Astrocyte (in vitro differentiated cells and primary cell): ENCODE data around the gene ADARB2. TPM values are rescaled to one million over a fixed set of nuclear protein-coding genes. Genes with fewer than 3 reads are reported as not detected.

Experiments used
- DNase-seq: peaks from one replicate; pipeline ENCODE4 v3.0.0-alpha.2; 2010; ENCODE audit warnings: low read depth
- FAIRE-seq: peaks from 2 replicates; lab custom pipeline; 2011; peaks lifted over from hg19 to GRCh38; lab: Jason Lieb, UNC
- H2AFZ ChIP-seq: 2 replicates; pipeline ENCODE4 v1.6.0; 2012; ENCODE audit warnings: low read depth, low read length, inconsistent platforms
- H3K27ac ChIP-seq: 2 replicates; pipeline ENCODE4 v1.5.1; 2011; ENCODE audit warnings: low read depth, low read length, inconsistent platforms
- H3K27me3 ChIP-seq: 2 replicates; pipeline ENCODE4 v1.6.0; 2011; ENCODE audit warnings: low read length, inconsistent platforms; ENCODE audit not compliant: insufficient read depth
- H3K36me3 ChIP-seq: 2 replicates; pipeline ENCODE4 v1.5.1; 2011; ENCODE audit warnings: low read length, inconsistent platforms; ENCODE audit not compliant: insufficient read depth
- H3K4me1 ChIP-seq: 2 replicates; pipeline ENCODE4 v1.5.1; 2011; ENCODE audit warnings: low read length, inconsistent platforms; ENCODE audit not compliant: insufficient read depth
- H3K4me2 ChIP-seq: 2 replicates; pipeline ENCODE4 v1.6.0; 2012; ENCODE audit warnings: low read length, inconsistent platforms
- H3K4me3 ChIP-seq: 2 replicates; pipeline ENCODE4 v1.5.1; 2011; ENCODE audit warnings: low read depth, mild to moderate bottlenecking, low read length, inconsistent platforms; ENCODE audit not compliant: insufficient read depth
- H3K79me2 ChIP-seq: 2 replicates; pipeline ENCODE4 v1.6.0; 2012; ENCODE audit warnings: mild to moderate bottlenecking, low read length, inconsistent platforms; ENCODE audit not compliant: insufficient read depth
- H3K9ac ChIP-seq: 2 replicates; pipeline ENCODE4 v1.6.0; 2012; ENCODE audit warnings: mild to moderate bottlenecking, low read length, inconsistent platforms
- H3K9me3 ChIP-seq: 2 replicates; pipeline ENCODE4 v1.5.1; 2012; ENCODE audit warnings: low read depth, mild to moderate bottlenecking, low read length, inconsistent platforms; ENCODE audit not compliant: insufficient read depth
- H4K20me1 ChIP-seq: 2 replicates; pipeline ENCODE4 v1.6.0; 2012; ENCODE audit warnings: low read length, inconsistent platforms; ENCODE audit not compliant: insufficient read depth
- H3K27ac Mint-ChIP-seq: one replicate; pipeline ENCODE4 v1.8.0; 2021; ENCODE audit warnings: mild to moderate bottlenecking, mixed read lengths; ENCODE audit not compliant: unreplicated experiment
- H3K27me3 Mint-ChIP-seq: one replicate; pipeline ENCODE4 v1.8.0; 2021; ENCODE audit warnings: low read depth, mixed read lengths; ENCODE audit not compliant: unreplicated experiment
- H3K36me3 Mint-ChIP-seq: one replicate; pipeline ENCODE4 v1.8.0; 2021; ENCODE audit warnings: low read depth, mixed read lengths; ENCODE audit not compliant: unreplicated experiment
- H3K4me1 Mint-ChIP-seq: one replicate; pipeline ENCODE4 v1.8.0; 2021; ENCODE audit warnings: low read depth, mixed read lengths; ENCODE audit not compliant: unreplicated experiment
- H3K4me3 Mint-ChIP-seq: one replicate; pipeline ENCODE4 v1.8.0; 2021; ENCODE audit warnings: mild to moderate bottlenecking, moderate library complexity, mixed read lengths; ENCODE audit not compliant: unreplicated experiment
- H3K9me3 Mint-ChIP-seq: one replicate; pipeline ENCODE4 v1.8.0; 2021; ENCODE audit warnings: mild to moderate bottlenecking, mixed read lengths; ENCODE audit not compliant: unreplicated experiment
- CTCF ChIP-seq: IDR thresholded peaks from 2 replicates; pipeline ENCODE4 v1.5.1; 2011; ENCODE audit warnings: low read depth, mild to moderate bottlenecking, inconsistent platforms, low read length, moderate library complexity; ENCODE audit not compliant: insufficient read depth
- EZH2 ChIP-seq: IDR thresholded peaks from 2 replicates; pipeline ENCODE4 v1.6.1; 2012; ENCODE audit warnings: mild to moderate bottlenecking, low read length, inconsistent platforms; ENCODE audit not compliant: insufficient read depth
- total RNA-seq: library from RNA; stranded (reverse); gene quantifications from 2 replicates; pipeline ENCODE4 v1.2.1, GENCODE V29; 2021

ADARB2 gene
- total RNA-seq, 1 donor from 2014 or later, result 0.18 TPM

GRCh38 chr10:1418031-1418550 lies 319.2 kb downstream of the ADARB2 start:
- Histone ChIP-seq H3K9ac (no peak overlapping the region), H3K4me1 (no peaks in the 10 kb centered on the region), H3K9me3 (no peaks in the 10 kb centered on the region), H3K27me3 (peaks cover 3% of the 10 kb centered on the region), H3K36me3 (no peaks in the 10 kb centered on the region), H3K4me3 (no peak overlapping the region), H2AFZ (no peak overlapping the region), H4K20me1 (no peaks in the 10 kb centered on the region), H3K4me2 (no peak overlapping the region), H3K27ac (no peak overlapping the region), H3K79me2 (no peaks in the 10 kb centered on the region)
- H3K27ac Mint-ChIP-seq, result no peak overlapping the region
- no peaks in the 10 kb centered on the region for H3K9me3 Mint-ChIP-seq
- DNase-seq, result no peak
- no peak for TF ChIP-seq EZH2
- TF ChIP-seq CTCF, result no peak
- no peaks in the 10 kb centered on the region for H3K4me1 Mint-ChIP-seq
- no peaks in the 10 kb centered on the region for H3K36me3 Mint-ChIP-seq
- H3K4me3 Mint-ChIP-seq, result no peak overlapping the region
- no peak for FAIRE-seq
- H3K27me3 Mint-ChIP-seq, result peaks cover 23% of the 10 kb centered on the region

GRCh38 chr10:1417574-1417973 lies 319.8 kb downstream of the ADARB2 start:
- Histone ChIP-seq H3K79me2 (no peaks in the 10 kb centered on the region), H2AFZ (no peak overlapping the region), H3K27ac (no peak overlapping the region), H3K4me2 (no peak overlapping the region), H4K20me1 (no peaks in the 10 kb centered on the region), H3K4me1 (no peaks in the 10 kb centered on the region), H3K9ac (no peak overlapping the region), H3K9me3 (no peaks in the 10 kb centered on the region), H3K36me3 (no peaks in the 10 kb centered on the region), H3K27me3 (peaks cover 3% of the 10 kb centered on the region), H3K4me3 (no peak overlapping the region)
- Mint-ChIP-seq H3K36me3 (no peaks in the 10 kb centered on the region), H3K9me3 (no peaks in the 10 kb centered on the region), H3K27ac (no peak overlapping the region), H3K4me1 (no peaks in the 10 kb centered on the region), H3K27me3 (peaks cover 24% of the 10 kb centered on the region), H3K4me3 (no peak overlapping the region)
- DNase-seq (no peak), FAIRE-seq (no peak)
- TF ChIP-seq EZH2, result no peak
- TF ChIP-seq CTCF, result no peak

GRCh38 chr10:1416456-1417037 lies 320.8 kb downstream of the ADARB2 start:
- Mint-ChIP-seq H3K4me1 (no peaks in the 10 kb centered on the region), H3K27me3 (peaks cover 19% of the 10 kb centered on the region), H3K27ac (no peak overlapping the region), H3K4me3 (no peak overlapping the region), H3K36me3 (no peaks in the 10 kb centered on the region), H3K9me3 (no peaks in the 10 kb centered on the region)
- DNase-seq (no peak), FAIRE-seq (no peak)
- no peaks in the 10 kb centered on the region for H3K9me3 ChIP-seq
- no peaks in the 10 kb centered on the region for H3K79me2 ChIP-seq
- H4K20me1 ChIP-seq, result no peaks in the 10 kb centered on the region
- H2AFZ ChIP-seq, result no peak overlapping the region
- H3K4me1 ChIP-seq, result no peaks in the 10 kb centered on the region
- TF ChIP-seq EZH2 (no peak), CTCF (no peak)
- no peak overlapping the region for H3K27ac ChIP-seq
- no peaks in the 10 kb centered on the region for H3K36me3 ChIP-seq
- H3K9ac ChIP-seq, result no peak overlapping the region
- H3K4me2 ChIP-seq, result no peak overlapping the region
- H3K27me3 ChIP-seq, result peaks cover 3% of the 10 kb centered on the region
- no peak overlapping the region for H3K4me3 ChIP-seq
